GM21717 (cell line): ENCODE measurements around the gene B3GLCT.

Source experiments
- ATAC-seq: cut with Tn5 transposase; IDR thresholded peaks from one replicate; pipeline ENCODE4 v1.9.1; 2021; ENCODE audit warnings: mild to moderate bottlenecking, moderate library complexity; ENCODE audit not compliant: unreplicated experiment

Gene B3GLCT

GRCh38 chr13:31267126-31267784, 67.5 kb downstream of the B3GLCT start:
- no peak for ATAC-seq

GRCh38 chr13:31274390-31274789, 74.6 kb downstream of the B3GLCT start:
- ATAC-seq = no peak

GRCh38 chr13:31276421-31276820, 76.6 kb downstream of the B3GLCT start:
- no peak for ATAC-seq

GRCh38 chr13:31278869-31279268, 79.1 kb downstream of the B3GLCT start:
- no peak for ATAC-seq

GRCh38 chr13:31282741-31283455, 83.1 kb downstream of the B3GLCT start:
- ATAC-seq = no peak

GRCh38 chr13:31286930-31287329, 87.2 kb downstream of the B3GLCT start:
- no peak for ATAC-seq

- ATAC-seq = no peak
These were observed 101.3 kb downstream of the B3GLCT start for GRCh38 chr13:31301119-31301518.

GRCh38 chr13:31310356-31310755, 110.6 kb downstream of the B3GLCT start:
- no peak for ATAC-seq

- no peak for ATAC-seq
These were observed 111.0 kb downstream of the B3GLCT start for GRCh38 chr13:31310786-31311185.

GRCh38 chr13:31311921-31312320, 112.1 kb downstream of the B3GLCT start:
- ATAC-seq = no peak

GRCh38 chr13:31314961-31315360, 115.2 kb downstream of the B3GLCT start:
- no peak for ATAC-seq

GRCh38 chr13:31320946-31321345, 121.2 kb downstream of the B3GLCT start:
- no peak for ATAC-seq

GRCh38 chr13:31321457-31321856, 121.7 kb downstream of the B3GLCT start:
- ATAC-seq = no peak

- no peak for ATAC-seq
These were observed 122.3 kb downstream of the B3GLCT start for GRCh38 chr13:31322026-31322425.

GRCh38 chr13:31322702-31323405, 123.1 kb downstream of the B3GLCT start:
- ATAC-seq = no peak

GRCh38 chr13:31327182-31327860, 127.5 kb downstream of the B3GLCT start:
- ATAC-seq = no peak

- no peak for ATAC-seq
These were observed 128.9 kb downstream of the B3GLCT start for GRCh38 chr13:31328549-31329235.

GRCh38 chr13:31330236-31330635, 130.5 kb downstream of the B3GLCT start:
- ATAC-seq = no peak

- no peak for ATAC-seq
These were observed 131.3 kb downstream of the B3GLCT start for GRCh38 chr13:31331068-31331467.

GRCh38 chr13:31334547-31334946, 134.8 kb downstream of the B3GLCT start:
- ATAC-seq = no peak
